ENCODE results near the gene WWC2. TPM values are rescaled to one million over a fixed set of nuclear protein-coding genes. Genes with fewer than 3 reads are reported as not detected.

WWC2 gene
- total RNA-seq, 1 donor: 35.1 TPM

DNA sequence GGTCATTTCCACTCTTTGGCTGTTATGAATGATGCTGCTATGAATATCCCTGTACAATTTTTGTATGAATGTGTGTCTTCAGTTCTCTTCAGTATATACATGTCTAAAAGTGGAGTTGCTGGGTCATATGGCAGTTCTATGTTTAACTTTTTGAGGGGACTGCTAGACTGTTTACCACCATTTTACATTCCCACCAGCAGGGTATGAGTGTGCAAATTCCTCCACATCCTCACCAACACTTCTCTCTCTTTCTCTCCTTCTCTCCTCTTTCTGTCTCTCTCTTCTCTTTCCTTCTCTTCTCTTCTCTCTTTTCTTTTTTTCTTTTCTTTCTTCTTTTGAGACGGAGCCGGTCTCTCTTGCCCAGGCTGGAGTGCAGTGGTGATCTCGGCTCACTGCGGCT is 7.8 kb downstream of the WWC2 start:
- H3K79me2 ChIP-seq (ENCODE audit: insufficient read depth, low read length): peaks cover 94% of the 10 kb centered on the region
- H2AFZ ChIP-seq (ENCODE audit: low read length): no peak overlapping the region
- no peak overlapping the region for H3K4me2 ChIP-seq (ENCODE audit: insufficient read depth, low read length)
- H3K27me3 ChIP-seq (ENCODE audit: insufficient read depth, low read length): no peaks in the 10 kb centered on the region
- H3K4me3 ChIP-seq (ENCODE audit: insufficient read depth, low read length): no peak overlapping the region
- TF ChIP-seq, protein P1, sequence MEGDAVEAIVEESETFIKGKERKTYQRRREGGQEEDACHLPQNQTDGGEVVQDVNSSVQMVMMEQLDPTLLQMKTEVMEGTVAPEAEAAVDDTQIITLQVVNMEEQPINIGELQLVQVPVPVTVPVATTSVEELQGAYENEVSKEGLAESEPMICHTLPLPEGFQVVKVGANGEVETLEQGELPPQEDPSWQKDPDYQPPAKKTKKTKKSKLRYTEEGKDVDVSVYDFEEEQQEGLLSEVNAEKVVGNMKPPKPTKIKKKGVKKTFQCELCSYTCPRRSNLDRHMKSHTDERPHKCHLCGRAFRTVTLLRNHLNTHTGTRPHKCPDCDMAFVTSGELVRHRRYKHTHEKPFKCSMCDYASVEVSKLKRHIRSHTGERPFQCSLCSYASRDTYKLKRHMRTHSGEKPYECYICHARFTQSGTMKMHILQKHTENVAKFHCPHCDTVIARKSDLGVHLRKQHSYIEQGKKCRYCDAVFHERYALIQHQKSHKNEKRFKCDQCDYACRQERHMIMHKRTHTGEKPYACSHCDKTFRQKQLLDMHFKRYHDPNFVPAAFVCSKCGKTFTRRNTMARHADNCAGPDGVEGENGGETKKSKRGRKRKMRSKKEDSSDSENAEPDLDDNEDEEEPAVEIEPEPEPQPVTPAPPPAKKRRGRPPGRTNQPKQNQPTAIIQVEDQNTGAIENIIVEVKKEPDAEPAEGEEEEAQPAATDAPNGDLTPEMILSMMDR (IDR thresholded peaks at IDR 0.05; ENCODE audit: extremely low read depth, low read depth, low read length): no peak
- H3K9me3 ChIP-seq (ENCODE audit: low read depth, low read length): no peaks in the 10 kb centered on the region
- DNase-seq (ENCODE audit: insufficient read length, low spot score, missing footprints): no peak
- peaks cover 27% of the 10 kb centered on the region for H4K20me1 ChIP-seq (ENCODE audit: insufficient read depth, low read length)
- H3K4me1 ChIP-seq (ENCODE audit: insufficient read depth, low read length): peaks cover 16% of the 10 kb centered on the region
- H3K27ac ChIP-seq (ENCODE audit: low read depth, low read length): no peak overlapping the region
- no peaks in the 10 kb centered on the region for H3K36me3 ChIP-seq (ENCODE audit: insufficient read depth, low read length)

DNA sequence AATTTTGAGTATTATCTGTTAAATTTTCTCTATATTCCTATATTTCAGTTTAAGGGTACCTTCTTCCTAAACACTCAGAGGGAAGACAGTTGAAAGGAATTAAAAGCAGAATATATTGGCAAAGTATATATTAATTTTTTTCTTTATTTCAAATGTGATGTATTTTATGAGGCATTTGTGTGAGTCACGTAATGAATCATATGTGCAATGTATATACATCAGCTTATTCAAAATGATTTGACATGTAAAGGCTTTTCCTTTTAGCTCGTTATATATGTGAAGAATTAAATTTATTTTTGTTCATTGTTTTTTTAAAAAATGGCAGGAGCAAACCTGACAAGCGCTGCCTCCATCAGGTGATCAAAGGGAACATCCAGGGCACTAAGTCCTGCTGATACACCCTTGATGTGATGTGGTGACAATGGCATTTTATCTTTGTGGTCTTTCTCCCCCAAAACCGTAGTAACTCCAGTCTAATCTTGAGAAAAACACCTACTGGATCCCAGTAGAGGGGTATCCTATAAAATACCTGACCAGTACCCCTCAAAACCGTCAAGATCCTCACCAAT is 8.9 kb downstream of the WWC2 start:
- Histone ChIP-seq H3K27me3 (ENCODE audit: insufficient read depth, low read length) (no peaks in the 10 kb centered on the region), H3K27ac (ENCODE audit: low read depth, low read length) (peak overlapping the region; percentile 5), H3K4me3 (ENCODE audit: insufficient read depth, low read length) (no peak overlapping the region), H3K9me3 (ENCODE audit: low read depth, low read length) (no peaks in the 10 kb centered on the region), H3K4me1 (ENCODE audit: insufficient read depth, low read length) (peaks cover 16% of the 10 kb centered on the region), H2AFZ (ENCODE audit: low read length) (no peak overlapping the region), H3K36me3 (ENCODE audit: insufficient read depth, low read length) (no peaks in the 10 kb centered on the region), H4K20me1 (ENCODE audit: insufficient read depth, low read length) (peaks cover 16% of the 10 kb centered on the region), H3K4me2 (ENCODE audit: insufficient read depth, low read length) (no peak overlapping the region), H3K79me2 (ENCODE audit: insufficient read depth, low read length) (peaks cover 94% of the 10 kb centered on the region)
- no peak for DNase-seq (ENCODE audit: insufficient read length, low spot score, missing footprints)
- TF ChIP-seq, protein P1 (IDR thresholded peaks at IDR 0.05; ENCODE audit: extremely low read depth, low read depth, low read length): no peak

DNA sequence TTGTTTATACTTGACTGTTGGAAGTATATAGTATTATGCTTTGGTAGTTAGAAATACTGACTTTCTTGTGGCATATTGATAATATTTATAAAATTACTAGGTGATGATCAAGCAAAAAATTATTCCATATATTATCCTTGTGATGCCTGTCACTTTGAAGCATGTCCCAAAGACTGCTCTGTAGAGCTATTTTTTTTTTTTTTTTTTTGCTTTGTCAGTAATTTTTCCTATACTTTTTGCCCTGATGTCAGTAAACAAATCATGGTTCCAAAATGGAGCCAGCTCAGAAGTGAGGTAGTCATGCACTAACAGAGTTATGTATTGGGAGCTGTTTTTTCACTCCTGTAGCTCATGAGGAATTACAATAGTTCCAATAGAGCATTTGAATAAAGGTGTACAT is 11.2 kb downstream of the WWC2 start:
- H4K20me1 ChIP-seq (ENCODE audit: insufficient read depth, low read length): peaks cover 18% of the 10 kb centered on the region
- TF ChIP-seq, protein P1 (IDR thresholded peaks at IDR 0.05; ENCODE audit: extremely low read depth, low read depth, low read length): no peak
- no peak overlapping the region for H2AFZ ChIP-seq (ENCODE audit: low read length)
- H3K4me3 ChIP-seq (ENCODE audit: insufficient read depth, low read length): no peak overlapping the region
- no peaks in the 10 kb centered on the region for H3K9me3 ChIP-seq (ENCODE audit: low read depth, low read length)
- peaks cover 96% of the 10 kb centered on the region for H3K79me2 ChIP-seq (ENCODE audit: insufficient read depth, low read length)
- H3K27me3 ChIP-seq (ENCODE audit: insufficient read depth, low read length): no peaks in the 10 kb centered on the region
- no peaks in the 10 kb centered on the region for H3K36me3 ChIP-seq (ENCODE audit: insufficient read depth, low read length)
- peaks cover 16% of the 10 kb centered on the region for H3K4me1 ChIP-seq (ENCODE audit: insufficient read depth, low read length)
- H3K4me2 ChIP-seq (ENCODE audit: insufficient read depth, low read length): no peak overlapping the region
- no peak overlapping the region for H3K27ac ChIP-seq (ENCODE audit: low read depth, low read length)
- no peak for DNase-seq (ENCODE audit: insufficient read length, low spot score, missing footprints)

DNA sequence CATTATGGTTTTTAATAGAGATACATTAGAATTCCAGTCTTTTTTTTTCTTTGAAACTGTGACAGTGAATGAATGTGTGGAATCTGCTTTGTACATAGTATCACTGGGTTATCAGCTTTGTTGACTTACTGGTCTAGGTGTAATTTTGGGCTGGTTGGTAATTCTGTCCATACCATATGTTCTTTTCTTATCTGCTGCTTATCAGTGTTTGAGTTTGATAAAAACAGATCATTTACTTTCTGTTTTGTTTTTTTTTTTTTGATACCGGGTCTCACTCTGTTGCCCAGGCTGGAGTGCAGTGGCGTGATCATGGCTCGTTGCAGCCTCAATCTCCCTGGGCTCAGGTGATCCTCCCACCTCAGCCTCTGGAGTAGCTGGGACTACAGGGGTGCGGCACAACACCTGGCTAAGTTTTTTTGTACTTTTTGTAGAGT is 12.4 kb downstream of the WWC2 start:
- TF ChIP-seq, protein P1 (IDR thresholded peaks at IDR 0.05; ENCODE audit: extremely low read depth, low read depth, low read length): no peak
- H3K27ac ChIP-seq (ENCODE audit: low read depth, low read length): no peak overlapping the region
- no peak overlapping the region for H3K4me2 ChIP-seq (ENCODE audit: insufficient read depth, low read length)
- H4K20me1 ChIP-seq (ENCODE audit: insufficient read depth, low read length): peaks cover 18% of the 10 kb centered on the region
- H3K79me2 ChIP-seq (ENCODE audit: insufficient read depth, low read length): peaks cover 98% of the 10 kb centered on the region
- no peaks in the 10 kb centered on the region for H3K27me3 ChIP-seq (ENCODE audit: insufficient read depth, low read length)
- H3K36me3 ChIP-seq (ENCODE audit: insufficient read depth, low read length): no peaks in the 10 kb centered on the region
- H3K4me3 ChIP-seq (ENCODE audit: insufficient read depth, low read length): no peak overlapping the region
- H3K9me3 ChIP-seq (ENCODE audit: low read depth, low read length): no peaks in the 10 kb centered on the region
- H3K4me1 ChIP-seq (ENCODE audit: insufficient read depth, low read length): peaks cover 16% of the 10 kb centered on the region
- DNase-seq (ENCODE audit: insufficient read length, low spot score, missing footprints): no peak
- H2AFZ ChIP-seq (ENCODE audit: low read length): no peak overlapping the region

Data from osteoblast (primary cell).